A549 (cell line): ENCODE measurements around the gene KCNS3. TPM values are rescaled to one million over a fixed set of nuclear protein-coding genes. Genes with fewer than 3 reads are reported as not detected.

Experiments
- ATAC-seq, 2 experiments: fragments of 200-7000 bp in 1 of 2; fragments of >200 bp in 1 of 2; cut with Nextera tagmentation in 1 of 2; cut with Tn5 transposase in 1 of 2; 3 replicates each; pipeline versions ENCODE4 v1.8.0 to v1.9.1; 2018 to 2020; ENCODE audit warnings: mild to moderate bottlenecking in 1 of 2, moderate library complexity in 1 of 2
- CTCF ChIA-PET: fragments of 300-600 bp; sonication (Branson Sonifier 250); formaldehyde crosslinking; extraction: SDS; loops from one replicate; lab custom pipeline; 2021; ENCODE audit warnings: antibody characterized with exemption, inconsistent platforms; lab: Yijun Ruan, JAX
- POLR2A ChIA-PET: fragments of 350-600 bp; formaldehyde crosslinking; extraction: SDS; loops from one replicate; lab custom pipeline; 2021; ENCODE audit warnings: antibody characterized with exemption, inconsistent platforms; lab: Yijun Ruan, JAX
- DNase-seq, 2 experiments: peaks; one replicate each; pipeline versions ENCODE4 v3.0.0 to v3.0.0-alpha.2; 2011 to 2016; ENCODE audit warnings: low read depth in 1 of 2, low spot score in 1 of 2
- FAIRE-seq: peaks from 2 replicates; lab custom pipeline; 2011; peaks lifted over from hg19 to GRCh38; lab: Jason Lieb, UNC
- H3K27ac ChIP-seq, 2 experiments: fragments of >200 bp; sonication (Bioruptor Twin); formaldehyde crosslinking; 3 replicates each; pipeline ENCODE4 v1.5.1; 2016 to 2017
- H3K4me1 ChIP-seq: fragments of >200 bp; sonication (Bioruptor Twin); formaldehyde crosslinking; 3 replicates; pipeline ENCODE4 v1.6.1; 2016
- H3K4me2 ChIP-seq: fragments of >200 bp; sonication (Bioruptor Twin); formaldehyde crosslinking; 3 replicates; pipeline ENCODE4 v1.6.1; 2016
- H3K4me3 ChIP-seq: fragments of >200 bp; sonication (Bioruptor Twin); formaldehyde crosslinking; 3 replicates; pipeline ENCODE4 v1.5.1; 2016
- H3K9me3 ChIP-seq: fragments of >200 bp; sonication (Bioruptor Twin); formaldehyde crosslinking; 3 replicates; pipeline ENCODE4 v1.6.1; 2016
- CBX2 ChIP-seq: fragments of 200-600 bp; sonication (generic); IDR thresholded peaks from 2 replicates; pipeline ENCODE4 v1.6.1; 2016; ENCODE audit warnings: low read depth, mild to moderate bottlenecking, borderline replicate concordance
- CHD2 ChIP-seq: fragments of 150-350 bp; IDR thresholded peaks from 2 replicates; pipeline ENCODE4 v1.6.1; 2014; ENCODE audit warnings: low read length; ENCODE audit not compliant: partially characterized antibody
- CHD4 ChIP-seq: fragments of 200-600 bp; sonication (generic); IDR thresholded peaks from 2 replicates; pipeline ENCODE4 v1.6.1; 2016; ENCODE audit warnings: antibody characterized with exemption, mild to moderate bottlenecking, borderline replicate concordance
- EHMT2 ChIP-seq: fragments of 200-600 bp; sonication (generic); IDR thresholded peaks from 2 replicates; pipeline ENCODE4 v1.6.1; 2016; ENCODE audit warnings: antibody characterized with exemption, low read depth, mild to moderate bottlenecking, moderate library complexity
- EP300 ChIP-seq, 2 experiments: fragments of >200 bp; sonication (Bioruptor Twin); formaldehyde crosslinking; IDR thresholded peaks; 2 replicates in 1 of 2; 3 replicates in 1 of 2; pipeline ENCODE4 v1.6.1; 2016 to 2017
- ESRRA ChIP-seq: fragments of 150-350 bp; IDR thresholded peaks from 2 replicates; pipeline ENCODE4 v1.6.1; 2014; ENCODE audit warnings: mild to moderate bottlenecking, low read length, borderline replicate concordance
- FOSL2 ChIP-seq, 2 experiments: fragments of 450-650 bp in 1 of 2; fragments of >200 bp in 1 of 2; sonication (Bioruptor Twin) in 1 of 2; formaldehyde crosslinking; IDR thresholded peaks; 2 replicates each; pipeline versions ENCODE4 v1.5.0 to v1.6.1; 2016 to 2020; ENCODE audit warnings: mild to moderate bottlenecking in 1 of 2, moderate library complexity in 1 of 2
- HEYL ChIP-seq: fragments of 250-450 bp; sonication (Bioruptor Pico); IDR thresholded peaks from 2 replicates; pipeline ENCODE4 v1.8.0; 2021; ENCODE audit warnings: mild to moderate bottlenecking, moderate library complexity
- HOXB13 ChIP-seq: fragments of 250-450 bp; sonication (Bioruptor Pico); IDR thresholded peaks from 2 replicates; pipeline ENCODE4 v1.5.0; 2020; ENCODE audit warnings: low read depth, mild to moderate bottlenecking, moderate library complexity
- JUNB ChIP-seq: fragments of >200 bp; sonication (Bioruptor Twin); formaldehyde crosslinking; IDR thresholded peaks from 2 replicates; pipeline ENCODE4 v1.6.1; 2016
- KDM5A ChIP-seq: fragments of 200-600 bp; sonication (generic); IDR thresholded peaks from 2 replicates; pipeline ENCODE4 v1.6.1; 2016; ENCODE audit warnings: antibody characterized with exemption, mild to moderate bottlenecking
- NFE2L2 ChIP-seq: fragments of 150-350 bp; conservative IDR thresholded peaks from 2 replicates; pipeline ENCODE4 v1.6.1; 2014; ENCODE audit warnings: low read length
- NR3C1 ChIP-seq: fragments of >200 bp; sonication (Bioruptor Twin); formaldehyde crosslinking; IDR thresholded peaks from 3 replicates; pipeline ENCODE4 v1.6.1; 2017
- PHF8 ChIP-seq: fragments of 200-600 bp; sonication (generic); IDR thresholded peaks from 2 replicates; pipeline ENCODE4 v1.6.1; 2016; ENCODE audit warnings: low read depth, mild to moderate bottlenecking, antibody characterized with exemption, moderate library complexity, borderline replicate concordance
- POLR2A ChIP-seq: IDR thresholded peaks from 2 replicates; pipeline ENCODE4 v1.6.1; 2012; ENCODE audit warnings: mild to moderate bottlenecking, low read length
- POLR2AphosphoS2 ChIP-seq: conservative IDR thresholded peaks from 2 replicates; pipeline ENCODE4 v1.6.1; 2012; ENCODE audit warnings: low read length, improper control_type of control experiment, inconsistent platforms
- RAD21 ChIP-seq, 2 experiments: fragments of >200 bp in 1 of 2; sonication (Bioruptor Twin) in 1 of 2; formaldehyde crosslinking in 1 of 2; IDR thresholded peaks in 1 of 2; conservative IDR thresholded peaks in 1 of 2; 2 replicates in 1 of 2; 3 replicates in 1 of 2; pipeline ENCODE4 v1.6.1; 2012 to 2018; ENCODE audit warnings: inconsistent platforms in 1 of 2
- RARB ChIP-seq: fragments of 250-450 bp; sonication (Bioruptor Pico); IDR thresholded peaks from 2 replicates; pipeline ENCODE4 v1.8.0; 2021; ENCODE audit warnings: mild to moderate bottlenecking, moderate library complexity
- RFX5 ChIP-seq: fragments of 450-650 bp; IDR thresholded peaks from 2 replicates; pipeline ENCODE4 v1.7.1; 2014; ENCODE audit warnings: antibody characterized with exemption, mild to moderate bottlenecking, moderate library complexity
- RNF2 ChIP-seq: fragments of 200-600 bp; sonication (generic); IDR thresholded peaks from 2 replicates; pipeline ENCODE4 v1.6.1; 2016; ENCODE audit warnings: low read depth, mild to moderate bottlenecking, antibody characterized with exemption, moderate library complexity, borderline replicate concordance
- SMC3 ChIP-seq: fragments of >200 bp; sonication (Bioruptor Twin); formaldehyde crosslinking; IDR thresholded peaks from 3 replicates; pipeline ENCODE4 v1.6.1; 2018; ENCODE audit warnings: inconsistent platforms
- ZFP36 ChIP-seq: fragments of 450-650 bp; IDR thresholded peaks from 2 replicates; pipeline ENCODE4 v1.6.1; 2014; ENCODE audit warnings: borderline replicate concordance; ENCODE audit not compliant: partially characterized antibody
- ZNF302 ChIP-seq: fragments of 250-450 bp; sonication (Bioruptor Pico); IDR thresholded peaks from 2 replicates; pipeline ENCODE4 v1.9.0; 2021; ENCODE audit warnings: inconsistent platforms, mild to moderate bottlenecking, moderate library complexity
- WGBS: methylation state at CpG from one replicate; pipeline ENCODE4 v1.1.6; 2017; ENCODE audit errors: missing lambda C conversion rate; 5-methylcytosine and 5-hydroxymethylcytosine counted together
- polyA plus RNA-seq, 4 experiments: library from polyadenylated mRNA; depleted of rRNA in 3 of 4; stranded (reverse); fragments of >200 nt; fragmentation: RNase III in 1 of 4; extraction: RNeasy Plus Mini Kit Qiagen cat#74134 plus additional on column Dnase treatment in 1 of 4; gene quantifications; 2 replicates in 3 of 4; 3 replicates in 1 of 4; pipeline ENCODE4 v1.2.3, GENCODE V29; 2011 to 2017
- TF ChIP-seq, protein P1 (sequence below): fragments of 250-450 bp; sonication (Bioruptor Pico); IDR thresholded peaks from 2 replicates; pipeline ENCODE4 v1.5.0; 2021; ENCODE audit warnings: mild to moderate bottlenecking, moderate library complexity, borderline replicate concordance
- TF ChIP-seq, protein P2 (sequence below): IDR thresholded peaks from 2 replicates; pipeline ENCODE4 v1.6.1; 2012
- TF ChIP-seq, protein P3 (sequence below): fragments of >200 bp; sonication (Bioruptor Twin); formaldehyde crosslinking; IDR thresholded peaks from 3 replicates; pipeline ENCODE4 v1.6.1; 2016
- TF ChIP-seq, protein P4 (sequence below): fragments of 250-450 bp; sonication (Bioruptor Pico); IDR thresholded peaks from 2 replicates; pipeline ENCODE4 v1.5.0; 2020; ENCODE audit warnings: low read depth, mild to moderate bottlenecking, moderate library complexity

KCNS3 gene
- polyA plus RNA-seq, 2 of the 4 experiments (the other 2 are of a cell fraction), result 0.70 to 2.1 TPM

DNA sequence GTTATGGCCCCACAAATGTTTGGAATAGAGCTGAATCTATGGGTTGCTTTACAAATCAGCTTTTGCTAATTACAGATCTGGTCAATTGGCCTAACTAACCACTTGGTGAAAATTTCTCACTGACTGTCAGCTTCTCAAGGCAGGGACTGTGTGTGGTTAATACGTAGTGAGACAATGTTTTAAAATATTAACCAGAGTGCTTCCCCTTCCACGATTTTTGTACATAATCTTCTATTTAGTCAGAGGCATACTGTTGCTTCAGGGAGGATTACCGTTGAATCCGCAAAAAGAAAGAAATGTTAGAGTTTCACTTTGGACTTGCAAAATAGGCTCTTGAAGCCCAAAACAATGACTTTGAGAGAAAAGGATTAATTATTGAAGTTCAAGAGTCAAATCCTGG lies 14.9 kb upstream of the KCNS3 start:
- 44% methylated on average over 4 of the region's 4 CpGs for WGBS
- CTCF ChIA-PET, result no interaction called here
- POLR2A ChIA-PET, result no interaction called here
- H3K4me1 ChIP-seq, result no peaks in the 10 kb centered on the region
- DNase-seq (no peak), FAIRE-seq (no peak)
- H3K9me3 ChIP-seq, result no peaks in the 10 kb centered on the region
- no peak overlapping the region for H3K27ac ChIP-seq
- no peak for TF ChIP-seq EHMT2
- TF ChIP-seq CBX2, result no peak
- no peak for TF ChIP-seq CHD2
- TF ChIP-seq PHF8, result no peak
- TF ChIP-seq JUNB, result no peak
- TF ChIP-seq EP300 (IDR thresholded peaks at IDR 0.05), result no peak
- TF ChIP-seq FOSL2 (IDR thresholded peaks at IDR 0.05), result no peak
- no peak for TF ChIP-seq FOSL2 (CRISPR knock-in tag; IDR thresholded peaks at IDR 0.05)
- no peak for TF ChIP-seq CHD4
- TF ChIP-seq ZFP36, result no peak
- TF ChIP-seq NFE2L2, result no peak
- TF ChIP-seq, all 56 proteins: peak for 0
- Histone ChIP-seq H3K4me2 (no peak overlapping the region), H3K4me3 (no peak overlapping the region)
- ATAC-seq, result no peak

DNA sequence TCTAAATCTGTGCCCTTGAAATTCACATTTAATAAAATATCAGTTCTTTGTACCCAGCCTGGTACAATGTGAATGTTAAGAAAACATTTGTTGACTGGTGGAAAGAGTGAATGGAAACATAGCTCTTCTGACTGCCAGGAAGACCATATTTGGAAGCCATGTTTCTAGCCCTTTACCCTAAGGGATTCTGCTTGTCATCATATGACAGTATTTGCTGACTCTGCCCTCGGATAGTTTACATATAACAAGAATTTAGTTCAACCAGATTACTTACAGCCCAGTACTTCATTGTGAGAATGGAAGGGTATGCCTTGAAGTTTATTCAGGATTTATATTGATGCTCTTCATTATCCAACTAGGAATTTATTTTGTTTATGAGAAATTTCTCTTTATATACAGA lies 13.8 kb upstream of the KCNS3 start:
- H3K4me2 ChIP-seq, result no peak overlapping the region
- no peaks in the 10 kb centered on the region for H3K4me1 ChIP-seq
- H3K4me3 ChIP-seq, result no peak overlapping the region
- ChIA-PET CTCF (no interaction called here), POLR2A (no interaction called here)
- no peak overlapping the region for H3K27ac ChIP-seq
- 7% methylated on average over 1 of the region's 1 CpG for WGBS
- no peaks in the 10 kb centered on the region for H3K9me3 ChIP-seq
- ATAC-seq (no peak), FAIRE-seq (no peak), DNase-seq (no peak)
- no peak for TF ChIP-seq KDM5A
- TF ChIP-seq POLR2A, result no peak
- TF ChIP-seq, protein P1, sequence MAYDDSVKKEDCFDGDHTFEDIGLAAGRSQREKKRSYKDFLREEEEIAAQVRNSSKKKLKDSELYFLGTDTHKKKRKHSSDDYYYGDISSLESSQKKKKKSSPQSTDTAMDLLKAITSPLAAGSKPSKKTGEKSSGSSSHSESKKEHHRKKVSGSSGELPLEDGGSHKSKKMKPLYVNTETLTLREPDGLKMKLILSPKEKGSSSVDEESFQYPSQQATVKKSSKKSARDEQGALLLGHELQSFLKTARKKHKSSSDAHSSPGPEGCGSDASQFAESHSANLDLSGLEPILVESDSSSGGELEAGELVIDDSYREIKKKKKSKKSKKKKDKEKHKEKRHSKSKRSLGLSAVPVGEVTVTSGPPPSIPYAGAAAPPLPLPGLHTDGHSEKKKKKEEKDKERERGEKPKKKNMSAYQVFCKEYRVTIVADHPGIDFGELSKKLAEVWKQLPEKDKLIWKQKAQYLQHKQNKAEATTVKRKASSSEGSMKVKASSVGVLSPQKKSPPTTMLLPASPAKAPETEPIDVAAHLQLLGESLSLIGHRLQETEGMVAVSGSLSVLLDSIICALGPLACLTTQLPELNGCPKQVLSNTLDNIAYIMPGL, result no peak
- TF ChIP-seq, protein P2, sequence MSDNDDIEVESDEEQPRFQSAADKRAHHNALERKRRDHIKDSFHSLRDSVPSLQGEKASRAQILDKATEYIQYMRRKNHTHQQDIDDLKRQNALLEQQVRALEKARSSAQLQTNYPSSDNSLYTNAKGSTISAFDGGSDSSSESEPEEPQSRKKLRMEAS, result no peak
- no peak for TF ChIP-seq NR3C1
- TF ChIP-seq, protein P3, sequence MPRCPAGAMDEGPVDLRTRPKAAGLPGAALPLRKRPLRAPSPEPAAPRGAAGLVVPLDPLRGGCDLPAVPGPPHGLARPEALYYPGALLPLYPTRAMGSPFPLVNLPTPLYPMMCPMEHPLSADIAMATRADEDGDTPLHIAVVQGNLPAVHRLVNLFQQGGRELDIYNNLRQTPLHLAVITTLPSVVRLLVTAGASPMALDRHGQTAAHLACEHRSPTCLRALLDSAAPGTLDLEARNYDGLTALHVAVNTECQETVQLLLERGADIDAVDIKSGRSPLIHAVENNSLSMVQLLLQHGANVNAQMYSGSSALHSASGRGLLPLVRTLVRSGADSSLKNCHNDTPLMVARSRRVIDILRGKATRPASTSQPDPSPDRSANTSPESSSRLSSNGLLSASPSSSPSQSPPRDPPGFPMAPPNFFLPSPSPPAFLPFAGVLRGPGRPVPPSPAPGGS, result no peak
- TF ChIP-seq FOSL2 (IDR thresholded peaks at IDR 0.05), result no peak
- TF ChIP-seq FOSL2 (CRISPR knock-in tag; IDR thresholded peaks at IDR 0.05), result no peak
- TF ChIP-seq POLR2AphosphoS2, result no peak

DNA sequence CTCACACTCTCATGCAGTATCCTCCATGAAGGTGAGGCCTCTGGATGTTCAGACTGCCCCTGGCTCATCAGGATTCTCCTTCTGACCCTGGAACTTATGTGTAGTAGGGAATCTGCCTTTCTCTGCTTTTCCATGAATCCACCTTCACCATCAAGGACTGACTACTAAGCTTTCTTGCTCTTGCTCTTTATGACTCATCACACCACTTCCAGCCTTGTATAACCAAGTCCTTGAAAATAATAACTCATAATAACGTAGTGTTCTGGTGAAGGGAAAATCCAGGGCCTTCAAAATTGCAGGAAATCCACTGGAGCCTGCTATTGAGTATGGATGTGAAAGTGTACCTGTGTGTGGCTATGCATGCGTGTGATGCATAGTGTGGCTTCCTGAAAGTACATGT lies 11.3 kb upstream of the KCNS3 start:
- DNase-seq (no peak), ATAC-seq (no peak), FAIRE-seq (no peak)
- Histone ChIP-seq H3K4me1 (no peaks in the 10 kb centered on the region), H3K27ac (no peak overlapping the region), H3K4me2 (no peak overlapping the region), H3K4me3 (no peak overlapping the region), H3K9me3 (no peaks in the 10 kb centered on the region)
- CTCF ChIA-PET, result interaction anchor here (0.9 kb wide), 1 partner anchor 10 kb away, joined by 3 read pairs; no protein-coding TSS in a partner anchor
- 49% methylated on average over 2 of the region's 2 CpGs for WGBS
- POLR2A ChIA-PET, result no interaction called here
- TF ChIP-seq EHMT2, result no peak
- no peak for TF ChIP-seq RNF2
- TF ChIP-seq HOXB13 (CRISPR knock-in tag), result no peak
- TF ChIP-seq, protein P2, result no peak
- TF ChIP-seq RFX5, result no peak
- TF ChIP-seq, protein P1, result no peak
- no peak for TF ChIP-seq EP300 (IDR thresholded peaks at IDR 0.05)
- TF ChIP-seq, protein P4, sequence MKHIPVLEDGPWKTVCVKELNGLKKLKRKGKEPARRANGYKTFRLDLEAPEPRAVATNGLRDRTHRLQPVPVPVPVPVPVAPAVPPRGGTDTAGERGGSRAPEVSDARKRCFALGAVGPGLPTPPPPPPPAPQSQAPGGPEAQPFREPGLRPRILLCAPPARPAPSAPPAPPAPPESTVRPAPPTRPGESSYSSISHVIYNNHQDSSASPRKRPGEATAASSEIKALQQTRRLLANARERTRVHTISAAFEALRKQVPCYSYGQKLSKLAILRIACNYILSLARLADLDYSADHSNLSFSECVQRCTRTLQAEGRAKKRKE (CRISPR knock-in tag), result no peak
- no peak for TF ChIP-seq NR3C1
- no peak for TF ChIP-seq RARB (CRISPR knock-in tag)
- no peak for TF ChIP-seq HEYL
- no peak for TF ChIP-seq ESRRA
- TF ChIP-seq POLR2A, result no peak
- TF ChIP-seq SMC3, result no peak
- TF ChIP-seq ZNF302, result no peak
- no peak for TF ChIP-seq RAD21 (conservative IDR thresholded peaks at IDR 0.05 in 1 of 2, IDR thresholded peaks at IDR 0.05 in 1 of 2)
- TF ChIP-seq, all 56 proteins: peak for 0
